DND-41 (cell line): ENCODE results near the gene KCNK3.

ENCODE experiments used
- CTCF ChIP-seq: IDR thresholded peaks from 2 replicates; pipeline ENCODE4 v1.5.1; 2012; ENCODE audit warnings: borderline replicate concordance, low read length, moderate library complexity, mild to moderate bottlenecking; ENCODE audit not compliant: poor library complexity, severe bottlenecking; ENCODE audit errors: extremely low read depth
- EZH2 ChIP-seq: IDR thresholded peaks from 3 replicates; pipeline ENCODE4 v1.6.1; 2012; ENCODE audit warnings: borderline replicate concordance, low read depth, mild to moderate bottlenecking, moderate library complexity, low read length, inconsistent platforms; ENCODE audit not compliant: severe bottlenecking

DNA sequence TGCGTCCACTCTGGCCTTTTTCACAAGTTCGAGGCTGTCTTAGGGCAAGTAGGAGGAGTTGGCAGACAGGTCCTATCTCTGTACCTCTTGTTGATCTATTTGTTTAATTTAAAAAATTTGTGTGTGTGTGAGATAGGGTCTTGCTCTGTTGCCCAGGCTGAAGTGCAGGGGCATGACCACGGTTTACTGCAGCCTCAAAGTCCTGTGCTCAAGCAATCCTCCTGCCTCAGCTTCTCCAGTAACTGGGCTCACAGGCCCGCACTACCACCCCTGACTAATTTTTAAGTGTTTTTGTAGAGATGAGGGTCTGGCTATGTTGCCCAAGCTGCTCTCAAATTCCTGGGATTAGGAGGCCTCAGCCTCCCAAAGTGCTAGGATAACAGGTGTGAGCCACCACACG lies 67.3 kb downstream of the KCNK3 start:
- TF ChIP-seq CTCF (no peak), EZH2 (no peak)
